Measurements from ENCODE around the gene FNBP1. TPM values are rescaled to one million over a fixed set of nuclear protein-coding genes. Genes with fewer than 3 reads are reported as not detected.
A peak's percentile ranks its signal among the peaks of the same experiment; 100 is the strongest.

Gene FNBP1
- total RNA-seq, 4 donors from 2014 or later: 13.3 to 30.0 (median 17.9) TPM

DNA sequence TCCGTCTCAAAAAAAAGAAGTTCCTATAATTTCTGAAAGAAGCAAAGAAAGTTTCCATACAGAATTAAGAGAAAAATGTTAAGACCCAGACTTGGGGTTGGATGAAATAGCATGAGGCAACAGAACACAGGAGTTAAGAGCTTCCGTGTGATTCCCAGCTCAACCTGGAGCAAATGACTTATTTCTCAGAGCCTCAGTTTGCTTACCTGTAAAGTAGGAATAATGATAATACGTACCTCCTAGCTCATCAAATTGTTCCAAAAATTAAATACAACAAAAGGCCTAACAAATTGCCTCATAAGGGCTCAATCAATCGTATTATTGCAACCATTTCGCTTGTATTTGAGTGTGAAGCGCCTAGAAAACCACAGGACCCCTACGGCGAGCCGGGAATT lies 10.1 kb upstream of the FNBP1 start:
- Histone ChIP-seq H3K27ac (peak overlapping the region; percentile 86 to 93 (median 91)), H3K36me3 (no peaks in the 10 kb centered on the region), H3K9me3 (no peaks in the 10 kb centered on the region), H3K4me1 (peaks cover 24 to 25% of the 10 kb centered on the region in 2 donors), H3K4me3 (peak overlapping the region; percentile 84 to 100 (median 97)), H3K27me3 (no peaks in the 10 kb centered on the region)
- ATAC-seq: no peak
- intact Hi-C loops (cut with DNase I; ENCODE audit: low total_unique reads) (loop anchor here (1.0 kb wide), 1 partner anchor 218 kb away; the partner anchor contains the start of genes C9orf78 and USP20), in situ Hi-C loops (cut with MboI; ENCODE audit: low sequenced_read_pairs in 4 of 4) (loop anchor here in 3 of 4 donors (10.0 to 25.0 kb wide), 2 partner anchors 166 to 168 kb away; no protein-coding TSS in a partner anchor)
- DNase-seq: no peak
- TF ChIP-seq, protein P1, sequence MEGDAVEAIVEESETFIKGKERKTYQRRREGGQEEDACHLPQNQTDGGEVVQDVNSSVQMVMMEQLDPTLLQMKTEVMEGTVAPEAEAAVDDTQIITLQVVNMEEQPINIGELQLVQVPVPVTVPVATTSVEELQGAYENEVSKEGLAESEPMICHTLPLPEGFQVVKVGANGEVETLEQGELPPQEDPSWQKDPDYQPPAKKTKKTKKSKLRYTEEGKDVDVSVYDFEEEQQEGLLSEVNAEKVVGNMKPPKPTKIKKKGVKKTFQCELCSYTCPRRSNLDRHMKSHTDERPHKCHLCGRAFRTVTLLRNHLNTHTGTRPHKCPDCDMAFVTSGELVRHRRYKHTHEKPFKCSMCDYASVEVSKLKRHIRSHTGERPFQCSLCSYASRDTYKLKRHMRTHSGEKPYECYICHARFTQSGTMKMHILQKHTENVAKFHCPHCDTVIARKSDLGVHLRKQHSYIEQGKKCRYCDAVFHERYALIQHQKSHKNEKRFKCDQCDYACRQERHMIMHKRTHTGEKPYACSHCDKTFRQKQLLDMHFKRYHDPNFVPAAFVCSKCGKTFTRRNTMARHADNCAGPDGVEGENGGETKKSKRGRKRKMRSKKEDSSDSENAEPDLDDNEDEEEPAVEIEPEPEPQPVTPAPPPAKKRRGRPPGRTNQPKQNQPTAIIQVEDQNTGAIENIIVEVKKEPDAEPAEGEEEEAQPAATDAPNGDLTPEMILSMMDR (IDR thresholded peaks at IDR 0.05 in 4 of 5, conservative IDR thresholded peaks at IDR 0.05 in 1 of 5): no peak
- no peak for TF ChIP-seq POLR2A (IDR thresholded peaks at IDR 0.05)

DNA sequence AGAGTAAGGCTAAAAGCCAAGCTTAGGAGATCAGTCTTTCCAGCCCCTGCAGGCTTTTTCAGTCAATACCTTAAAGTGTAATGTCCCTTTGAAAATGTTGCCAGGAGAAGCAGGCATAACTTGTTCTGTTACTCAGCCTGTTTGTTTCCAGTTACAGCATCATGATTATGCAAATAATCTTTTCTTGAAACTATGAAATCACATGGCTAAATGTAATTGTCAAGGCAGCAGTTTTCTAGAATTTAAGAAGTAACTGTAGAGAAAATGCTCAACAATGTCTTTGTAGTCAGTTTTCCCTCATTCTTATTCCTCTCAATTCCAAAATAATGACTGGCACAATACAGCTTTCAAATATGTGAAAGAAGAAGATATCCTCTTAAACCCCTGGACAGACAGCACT lies 8.9 kb upstream of the FNBP1 start:
- H3K4me1 ChIP-seq: peaks cover 24 to 25% of the 10 kb centered on the region in 2 donors
- intact Hi-C loops (cut with DNase I; ENCODE audit: low total_unique reads): no loop called here

DNA sequence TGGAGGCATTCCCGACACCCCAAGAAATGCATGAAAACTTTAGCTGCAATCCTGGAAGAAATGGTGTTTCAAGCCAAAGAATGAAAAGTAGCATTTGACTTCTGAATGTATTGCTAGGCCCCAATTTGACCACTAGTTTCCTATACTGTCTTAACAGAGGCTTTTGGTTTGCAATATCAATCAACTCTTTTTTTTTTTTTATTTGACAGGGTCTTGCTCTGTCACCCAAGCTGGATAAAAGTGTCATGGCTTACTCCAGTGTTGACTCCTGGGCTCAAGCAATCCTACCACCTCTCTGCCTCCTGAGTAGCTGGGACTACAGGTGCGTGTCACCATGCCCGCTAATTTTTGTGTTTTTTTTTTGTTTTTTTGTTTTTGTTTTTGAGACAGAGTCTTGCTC lies 7.5 kb upstream of the FNBP1 start:
- DNase-seq: no peak
- Histone ChIP-seq H3K4me3 (no peak overlapping the region), H3K27ac (no peak overlapping the region), H3K4me1 (peaks cover 24 to 25% of the 10 kb centered on the region in 2 donors), H3K27me3 (no peaks in the 10 kb centered on the region), H3K9me3 (no peaks in the 10 kb centered on the region), H3K36me3 (no peaks in the 10 kb centered on the region)
- intact Hi-C loops (cut with DNase I; ENCODE audit: low total_unique reads): no loop called here
- in situ Hi-C loops (cut with MboI; ENCODE audit: low sequenced_read_pairs in 4 of 4): loop anchor here in 3 of 4 donors (10.0 to 25.0 kb wide), 2 partner anchors 163 to 166 kb away; no protein-coding TSS in a partner anchor
- TF ChIP-seq POLR2A (IDR thresholded peaks at IDR 0.05): no peak
- TF ChIP-seq, protein P1 (IDR thresholded peaks at IDR 0.05 in 4 of 5, conservative IDR thresholded peaks at IDR 0.05 in 1 of 5): no peak
- ATAC-seq: no peak

More for the DNA sequence above, 8.9 kb upstream of the FNBP1 start:
- Histone ChIP-seq H3K4me3 (no peak overlapping the region), H3K27ac (no peak overlapping the region), H3K9me3 (no peaks in the 10 kb centered on the region), H3K36me3 (no peaks in the 10 kb centered on the region), H3K27me3 (no peaks in the 10 kb centered on the region)
- DNase-seq (no peak), ATAC-seq (no peak)
- no peak for TF ChIP-seq POLR2A (IDR thresholded peaks at IDR 0.05)
- TF ChIP-seq, protein P1 (IDR thresholded peaks at IDR 0.05 in 4 of 5, conservative IDR thresholded peaks at IDR 0.05 in 1 of 5): no peak
- in situ Hi-C loops (cut with MboI; ENCODE audit: low sequenced_read_pairs in 4 of 4): loop anchor here in 3 of 4 donors (10.0 to 25.0 kb wide), 2 partner anchors 165 to 167 kb away; no protein-coding TSS in a partner anchor

DNA sequence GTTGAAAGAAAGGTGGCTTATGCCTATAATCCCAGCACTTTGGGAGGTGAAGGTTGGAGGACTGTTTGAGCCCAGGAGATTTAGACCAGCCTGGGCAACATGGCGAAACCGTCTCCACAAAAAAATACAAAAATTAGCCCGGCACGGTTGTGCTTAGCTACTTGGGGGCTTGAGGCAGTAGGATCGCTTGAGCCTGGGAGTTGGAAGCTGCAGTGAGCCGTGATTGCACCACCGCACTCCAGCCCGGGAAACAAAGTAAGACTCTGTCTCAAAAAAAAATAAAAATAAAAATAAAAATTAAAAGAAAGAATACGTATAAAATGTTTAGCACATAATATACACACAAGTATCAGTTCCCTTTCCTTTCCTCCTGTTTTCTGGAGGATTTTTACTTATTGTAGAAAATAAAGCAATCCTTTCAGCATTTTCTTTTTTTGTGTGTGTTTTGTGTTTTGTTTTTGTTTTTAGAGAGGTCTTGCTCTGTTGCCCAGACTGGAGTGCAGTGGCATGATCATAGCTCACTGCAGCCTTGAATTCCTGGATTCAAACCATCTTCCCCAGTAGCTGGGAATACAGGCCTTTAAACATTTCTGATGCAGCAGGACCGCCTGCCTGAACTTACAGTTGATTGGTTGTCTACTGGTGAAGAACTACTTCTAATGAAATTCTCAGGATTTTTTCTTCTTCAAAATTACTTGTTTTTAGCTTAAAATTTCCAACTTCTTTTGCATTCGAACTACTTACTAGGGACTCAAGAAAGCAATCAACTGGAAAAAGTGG lies 6.6 kb upstream of the FNBP1 start:
- Histone ChIP-seq H3K36me3 (no peaks in the 10 kb centered on the region), H3K9me3 (no peaks in the 10 kb centered on the region), H3K4me3 (no peak overlapping the region), H3K27me3 (no peaks in the 10 kb centered on the region), H3K27ac (no peak overlapping the region), H3K4me1 (peaks cover 19% of the 10 kb centered on the region in 2 donors)
- no peak for DNase-seq
- in situ Hi-C loops (cut with MboI; ENCODE audit: low sequenced_read_pairs in 4 of 4) (loop anchor here in 3 of 4 donors (10.0 to 25.0 kb wide), 2 partner anchors 162 to 165 kb away; no protein-coding TSS in a partner anchor), intact Hi-C loops (cut with DNase I; ENCODE audit: low total_unique reads) (no loop called here)
- no peak for ATAC-seq
- no peak for TF ChIP-seq POLR2A (IDR thresholded peaks at IDR 0.05)
- TF ChIP-seq, protein P1 (IDR thresholded peaks at IDR 0.05 in 4 of 5, conservative IDR thresholded peaks at IDR 0.05 in 1 of 5): no peak
